PC-9 (cell line): ENCODE results near the gene PTTG1IP. TPM values are rescaled to one million over a fixed set of nuclear protein-coding genes. Genes with fewer than 3 reads are reported as not detected.

Source experiments
- BruUV-seq: library from RNA; stranded (reverse); fragments of 400-500 nt; replicated peaks from 2 replicates; lab custom pipeline; 2021; lab: Mats Ljungman, UMichigan
- CTCF ChIA-PET: fragments of 300-600 bp; sonication (Branson Sonifier 250); formaldehyde crosslinking; loops from one replicate; lab custom pipeline; 2022; ENCODE audit warnings: antibody characterized with exemption; lab: Charles Lee
- POLR2A ChIA-PET: fragments of 300-600 bp; sonication (Branson Sonifier 250); formaldehyde crosslinking; loops from one replicate; lab custom pipeline; 2022; ENCODE audit warnings: antibody characterized with exemption; ENCODE audit not compliant: unreplicated experiment; lab: Charles Lee
- DNase-seq, 2 experiments: peaks; one replicate each; pipeline versions ENCODE4 v3.0.0 to v3.0.0-alpha.2; 2015 to 2022; ENCODE audit warnings: mixed read lengths in 1 of 2
- H2AFZ ChIP-seq: fragments of 200-600 bp; sonication (generic); 2 replicates; pipeline ENCODE4 v1.8.1; 2017; ENCODE audit warnings: antibody characterized with exemption
- H3F3A ChIP-seq: fragments of 200-600 bp; sonication (generic); 2 replicates; pipeline ENCODE4 v1.8.1; 2017; ENCODE audit warnings: antibody characterized with exemption, mild to moderate bottlenecking, low read depth; ENCODE audit not compliant: insufficient read depth
- H3K27ac ChIP-seq: fragments of 200-600 bp; sonication (generic); 2 replicates; pipeline ENCODE4 v1.6.1; 2016; ENCODE audit warnings: mixed run types
- H3K27me3 ChIP-seq: fragments of 200-600 bp; sonication (generic); 2 replicates; pipeline ENCODE4 v1.6.1; 2016; ENCODE audit warnings: low read depth, mixed run types; ENCODE audit not compliant: insufficient read depth
- H3K36me3 ChIP-seq: fragments of 200-600 bp; sonication (generic); 2 replicates; pipeline ENCODE4 v1.6.1; 2016; ENCODE audit warnings: low read depth, mixed run types
- H3K4me1 ChIP-seq: fragments of 200-600 bp; sonication (generic); replicated peaks from 2 replicates; pipeline ENCODE4 v1.6.1; 2016; ENCODE audit warnings: mixed run types; ENCODE audit not compliant: insufficient read depth
- H3K4me2 ChIP-seq: fragments of 200-600 bp; sonication (generic); 2 replicates; pipeline ENCODE4 v1.6.1; 2017; ENCODE audit warnings: mixed run types
- H3K4me3 ChIP-seq: fragments of 200-600 bp; sonication (generic); 2 replicates; pipeline ENCODE4 v1.6.1; 2016; ENCODE audit warnings: mixed run types
- H3K79me2 ChIP-seq: fragments of 200-600 bp; sonication (generic); 2 replicates; pipeline ENCODE4 v1.6.1; 2017; ENCODE audit warnings: low read depth, mixed run types
- H3K9me2 ChIP-seq: fragments of 200-600 bp; sonication (generic); 2 replicates; pipeline ENCODE4 v1.8.1; 2017; ENCODE audit warnings: mild to moderate bottlenecking; ENCODE audit not compliant: insufficient read depth
- H3K9me3 ChIP-seq: fragments of 200-600 bp; sonication (generic); 2 replicates; pipeline ENCODE4 v1.8.1; 2016; ENCODE audit warnings: low read depth; ENCODE audit not compliant: insufficient read depth
- H4K20me1 ChIP-seq: fragments of 200-600 bp; sonication (generic); 2 replicates; pipeline ENCODE4 v1.8.1; 2017; ENCODE audit not compliant: insufficient read depth
- EZH2 ChIP-seq: fragments of 200-600 bp; sonication (generic); IDR thresholded peaks from 2 replicates; pipeline ENCODE4 v1.8.0; 2017; ENCODE audit warnings: antibody characterized with exemption, low read depth
- intact Hi-C: fragments of 100-400 bp; cut with micrococcal nuclease; formaldehyde crosslinking; loops from one replicate; pipeline ENCODE4 v1.10.0; 2022; ENCODE audit not compliant: unreplicated experiment
- total RNA-seq: library from RNA; stranded (reverse); gene quantifications from 2 replicates; pipeline ENCODE4 v1.2.3, GENCODE V29; 2021
- TF ChIP-seq, protein P1 (sequence below): fragments of 200-600 bp; sonication (generic); conservative IDR thresholded peaks from 2 replicates; pipeline ENCODE4 v1.6.1; 2017; ENCODE audit warnings: mixed run types, antibody characterized with exemption, mild to moderate bottlenecking, moderate library complexity

PTTG1IP gene
- total RNA-seq, 1 experiment from 2014 or later: 174 TPM

DNA sequence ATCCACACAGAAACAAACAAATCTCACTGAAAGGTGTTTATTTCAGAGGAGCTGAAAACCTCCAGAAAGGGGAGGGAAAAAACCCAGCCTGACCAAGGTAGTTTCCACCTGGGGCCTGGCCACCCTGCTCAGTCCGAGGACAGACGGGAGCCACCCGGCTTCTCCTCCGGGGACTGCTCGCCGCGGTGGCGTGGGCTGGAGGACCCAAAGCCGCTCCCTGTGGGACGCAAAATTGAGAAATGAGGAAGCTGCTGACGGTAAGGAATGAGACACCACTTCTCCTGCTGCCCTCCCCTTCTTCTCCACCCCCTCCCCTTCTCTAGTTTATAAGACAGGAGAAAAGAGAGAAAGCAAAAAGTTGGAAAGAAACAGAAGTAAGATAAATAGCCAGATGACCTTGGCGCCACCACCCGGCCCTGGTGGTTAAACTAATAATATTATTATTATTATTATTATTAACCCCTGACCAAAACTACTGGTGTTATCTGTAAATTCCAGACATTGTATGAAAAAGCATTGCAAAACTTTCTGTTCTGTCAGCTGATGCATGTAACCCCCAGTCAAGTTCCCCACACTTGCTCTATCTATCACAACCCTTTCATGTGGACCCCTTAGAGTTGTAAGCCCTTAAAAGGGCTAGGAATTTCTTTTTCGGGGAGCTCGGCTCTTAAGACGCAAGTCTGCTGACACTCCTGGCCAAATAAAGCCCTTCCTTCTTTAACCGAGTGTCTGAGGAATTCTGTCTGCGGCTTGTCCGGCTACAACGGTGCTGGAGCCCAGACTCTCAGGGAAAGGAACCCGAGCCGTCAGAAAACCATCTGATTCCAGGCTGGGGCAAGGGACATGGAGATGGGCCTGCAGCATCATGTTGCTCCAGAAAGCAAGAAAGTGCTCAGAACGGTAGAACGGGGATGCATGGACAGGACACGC, 34.7 kb upstream of the PTTG1IP start:
- no TSS peak for BruUV-seq
- intact Hi-C loops: no loop called here
- DNase-seq: no peak
- peaks cover 26% of the 10 kb centered on the region for H3K4me1 ChIP-seq
- no peaks in the 10 kb centered on the region for H3K9me2 ChIP-seq
- no peaks in the 10 kb centered on the region for H3K79me2 ChIP-seq
- H3K4me2 ChIP-seq: no peak overlapping the region
- no peaks in the 10 kb centered on the region for H4K20me1 ChIP-seq
- no peaks in the 10 kb centered on the region for H3K9me3 ChIP-seq
- H2AFZ ChIP-seq: no peak overlapping the region
- ChIA-PET CTCF (no interaction called here), POLR2A (no interaction called here)
- TF ChIP-seq, protein P1, sequence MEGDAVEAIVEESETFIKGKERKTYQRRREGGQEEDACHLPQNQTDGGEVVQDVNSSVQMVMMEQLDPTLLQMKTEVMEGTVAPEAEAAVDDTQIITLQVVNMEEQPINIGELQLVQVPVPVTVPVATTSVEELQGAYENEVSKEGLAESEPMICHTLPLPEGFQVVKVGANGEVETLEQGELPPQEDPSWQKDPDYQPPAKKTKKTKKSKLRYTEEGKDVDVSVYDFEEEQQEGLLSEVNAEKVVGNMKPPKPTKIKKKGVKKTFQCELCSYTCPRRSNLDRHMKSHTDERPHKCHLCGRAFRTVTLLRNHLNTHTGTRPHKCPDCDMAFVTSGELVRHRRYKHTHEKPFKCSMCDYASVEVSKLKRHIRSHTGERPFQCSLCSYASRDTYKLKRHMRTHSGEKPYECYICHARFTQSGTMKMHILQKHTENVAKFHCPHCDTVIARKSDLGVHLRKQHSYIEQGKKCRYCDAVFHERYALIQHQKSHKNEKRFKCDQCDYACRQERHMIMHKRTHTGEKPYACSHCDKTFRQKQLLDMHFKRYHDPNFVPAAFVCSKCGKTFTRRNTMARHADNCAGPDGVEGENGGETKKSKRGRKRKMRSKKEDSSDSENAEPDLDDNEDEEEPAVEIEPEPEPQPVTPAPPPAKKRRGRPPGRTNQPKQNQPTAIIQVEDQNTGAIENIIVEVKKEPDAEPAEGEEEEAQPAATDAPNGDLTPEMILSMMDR: no peak
- no peak for TF ChIP-seq EZH2
- H3K27me3 ChIP-seq: no peaks in the 10 kb centered on the region
- peaks cover 7% of the 10 kb centered on the region; the same call in 1 of the 2 replicates for H3F3A ChIP-seq
- H3K27ac ChIP-seq: no peak overlapping the region
- no peak overlapping the region for H3K4me3 ChIP-seq
- no peaks in the 10 kb centered on the region for H3K36me3 ChIP-seq

DNA sequence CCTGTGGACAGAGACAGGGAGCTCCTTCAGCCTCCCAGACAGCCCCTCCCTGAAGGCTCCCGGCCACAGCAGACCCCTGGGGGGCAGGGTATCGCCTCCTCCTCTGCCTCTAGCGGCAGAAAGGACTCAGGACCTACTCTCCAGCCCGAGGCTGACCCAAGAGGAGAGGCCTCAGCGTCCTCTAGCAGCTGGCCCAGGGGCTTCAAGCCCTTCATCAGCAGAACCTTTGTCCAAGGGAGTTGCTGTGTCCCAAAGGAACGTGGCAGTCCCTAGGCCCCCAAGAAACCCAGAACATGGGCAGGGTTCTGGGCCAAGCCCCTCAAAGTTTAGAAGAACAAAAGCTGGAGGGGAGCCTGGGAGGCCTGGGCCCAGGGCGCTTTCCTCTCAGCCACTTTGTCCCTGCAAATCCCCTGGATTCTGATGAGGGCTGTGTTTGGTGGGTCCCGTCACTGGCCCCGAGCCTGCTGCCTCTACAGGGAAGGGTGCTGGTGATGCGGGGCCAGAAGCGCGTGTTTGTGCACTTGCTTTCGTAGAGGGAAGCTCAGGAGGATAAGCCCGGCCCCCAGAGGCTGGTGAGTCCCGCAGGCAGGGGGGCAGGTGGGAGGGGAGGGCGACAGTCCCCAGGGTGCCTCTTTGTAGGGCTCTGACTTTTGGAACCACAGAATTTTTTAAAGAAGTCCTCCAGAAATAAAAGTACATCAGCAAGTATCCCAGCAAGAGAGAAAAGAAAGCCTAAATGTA, 33.9 kb upstream of the PTTG1IP start:
- no peaks in the 10 kb centered on the region for H3K36me3 ChIP-seq
- H3K4me1 ChIP-seq: peaks cover 21% of the 10 kb centered on the region
- H4K20me1 ChIP-seq: no peaks in the 10 kb centered on the region
- H3K4me3 ChIP-seq: no peak overlapping the region
- H3K9me3 ChIP-seq: no peaks in the 10 kb centered on the region
- CTCF ChIA-PET: no interaction called here
- no peaks in the 10 kb centered on the region for H3K9me2 ChIP-seq
- no TSS peak for BruUV-seq
- H3K27ac ChIP-seq: no peak overlapping the region
- POLR2A ChIA-PET: no interaction called here
- DNase-seq: no peak
- TF ChIP-seq EZH2: no peak
- TF ChIP-seq, protein P1: no peak
- intact Hi-C loops: no loop called here
- no peaks in the 10 kb centered on the region for H3K79me2 ChIP-seq
- no peaks in the 10 kb centered on the region for H3K27me3 ChIP-seq
- peaks cover 9% of the 10 kb centered on the region for H3F3A ChIP-seq
- H2AFZ ChIP-seq: no peak overlapping the region
- H3K4me2 ChIP-seq: no peak overlapping the region

DNA sequence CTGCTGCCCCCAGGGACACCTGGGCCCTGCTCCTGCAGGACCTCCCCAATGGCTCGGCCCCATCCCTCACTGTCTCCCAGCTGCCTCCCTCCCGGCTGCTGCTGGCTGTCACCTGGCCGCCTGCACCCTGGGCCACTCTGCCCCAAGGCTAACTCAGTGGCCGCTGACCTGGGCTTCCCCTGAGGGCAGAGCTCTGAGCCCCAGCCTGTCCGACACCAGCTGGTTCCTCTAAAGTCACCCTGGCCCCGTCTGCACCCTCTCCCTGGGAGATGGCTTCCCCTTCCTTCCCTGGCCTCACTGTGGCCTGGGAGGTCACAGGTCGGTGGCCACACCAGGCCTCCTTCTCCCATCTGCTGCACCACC, 32.2 kb upstream of the PTTG1IP start:
- no peak overlapping the region for H3K27ac ChIP-seq
- H3K9me3 ChIP-seq: no peaks in the 10 kb centered on the region
- no peaks in the 10 kb centered on the region for H3K36me3 ChIP-seq
- no peaks in the 10 kb centered on the region for H3K9me2 ChIP-seq
- TF ChIP-seq, protein P1: no peak
- TF ChIP-seq EZH2: no peak
- peaks cover 14% of the 10 kb centered on the region for H3F3A ChIP-seq
- H4K20me1 ChIP-seq: no peaks in the 10 kb centered on the region
- intact Hi-C loops: no loop called here
- no peaks in the 10 kb centered on the region for H3K27me3 ChIP-seq
- H3K4me1 ChIP-seq: peaks cover 4% of the 10 kb centered on the region
- no peak overlapping the region for H3K4me2 ChIP-seq
- POLR2A ChIA-PET: interaction anchor here (0.5 kb wide), 1 partner anchor 23 kb away, joined by 4 read pairs; no protein-coding TSS in a partner anchor
- CTCF ChIA-PET: no interaction called here
- H3K79me2 ChIP-seq: no peaks in the 10 kb centered on the region
- no peak overlapping the region for H2AFZ ChIP-seq
- no TSS peak for BruUV-seq
- no peak for DNase-seq
- H3K4me3 ChIP-seq: no peak overlapping the region
